Cardiac fibroblast (primary cell): ENCODE data around the gene FOLR2.

Experiments
- DNase-seq, 2 donors: peaks; one replicate each; pipeline versions ENCODE4 v3.0.0 to v3.0.0-alpha.2; 2010; ENCODE audit warnings: low read depth in 2 of 2
- H3K4me3 ChIP-seq, 2 donors: replicated peaks in 1 of 2; 1 replicate in 1 of 2; 2 replicates in 1 of 2; pipeline ENCODE4 v1.5.1; 2011; ENCODE audit warnings: low read depth in 2 of 2, low read length in 2 of 2, mild to moderate bottlenecking in 2 of 2, moderate library complexity in 1 of 2
- TF ChIP-seq, protein P1 (sequence below): IDR thresholded peaks from one replicate; pipeline ENCODE4 v1.5.1; 2011; ENCODE audit warnings: low read depth, mild to moderate bottlenecking, low read length, inconsistent platforms

The FOLR2 gene

DNA sequence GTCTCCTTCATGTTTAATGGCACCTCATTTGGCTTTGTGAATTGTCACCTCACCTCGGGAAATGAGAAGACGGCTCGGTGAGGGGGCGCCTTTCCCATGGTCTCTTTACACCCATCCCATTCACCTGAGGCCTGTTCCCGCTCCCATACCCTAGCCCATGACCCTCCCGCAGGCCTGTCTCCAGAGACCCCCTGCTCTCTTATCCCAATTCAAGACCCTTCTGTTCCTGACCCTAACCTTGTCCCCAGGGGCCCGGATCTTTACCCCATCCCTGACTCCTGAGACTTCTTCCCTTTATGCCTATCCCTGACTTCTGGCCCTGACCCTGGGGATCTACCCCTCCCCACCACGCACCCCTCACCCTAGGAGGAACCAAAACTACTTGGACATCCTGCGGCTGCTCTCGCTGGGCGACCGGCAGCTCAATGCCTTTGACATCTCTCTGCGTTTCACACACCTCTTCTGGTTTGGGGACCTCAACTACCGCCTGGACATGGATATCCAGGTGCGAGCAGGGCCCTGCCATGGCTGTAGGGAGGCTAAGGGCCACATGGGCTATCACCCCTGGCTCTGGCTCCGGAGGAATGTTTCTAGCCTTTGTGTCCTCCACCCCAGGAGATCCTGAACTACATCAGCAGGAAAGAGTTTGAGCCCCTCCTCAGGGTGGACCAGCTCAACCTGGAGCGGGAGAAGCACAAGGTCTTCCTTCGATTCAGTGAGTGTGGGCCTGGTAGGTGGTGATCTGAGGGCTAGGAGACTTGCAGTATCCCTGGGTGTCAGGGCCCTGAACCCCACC is 15.9 kb downstream of the FOLR2 start:
- no peak overlapping the region for H3K4me3 ChIP-seq
- TF ChIP-seq, protein P1, sequence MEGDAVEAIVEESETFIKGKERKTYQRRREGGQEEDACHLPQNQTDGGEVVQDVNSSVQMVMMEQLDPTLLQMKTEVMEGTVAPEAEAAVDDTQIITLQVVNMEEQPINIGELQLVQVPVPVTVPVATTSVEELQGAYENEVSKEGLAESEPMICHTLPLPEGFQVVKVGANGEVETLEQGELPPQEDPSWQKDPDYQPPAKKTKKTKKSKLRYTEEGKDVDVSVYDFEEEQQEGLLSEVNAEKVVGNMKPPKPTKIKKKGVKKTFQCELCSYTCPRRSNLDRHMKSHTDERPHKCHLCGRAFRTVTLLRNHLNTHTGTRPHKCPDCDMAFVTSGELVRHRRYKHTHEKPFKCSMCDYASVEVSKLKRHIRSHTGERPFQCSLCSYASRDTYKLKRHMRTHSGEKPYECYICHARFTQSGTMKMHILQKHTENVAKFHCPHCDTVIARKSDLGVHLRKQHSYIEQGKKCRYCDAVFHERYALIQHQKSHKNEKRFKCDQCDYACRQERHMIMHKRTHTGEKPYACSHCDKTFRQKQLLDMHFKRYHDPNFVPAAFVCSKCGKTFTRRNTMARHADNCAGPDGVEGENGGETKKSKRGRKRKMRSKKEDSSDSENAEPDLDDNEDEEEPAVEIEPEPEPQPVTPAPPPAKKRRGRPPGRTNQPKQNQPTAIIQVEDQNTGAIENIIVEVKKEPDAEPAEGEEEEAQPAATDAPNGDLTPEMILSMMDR: no peak
- no peak for DNase-seq

DNA sequence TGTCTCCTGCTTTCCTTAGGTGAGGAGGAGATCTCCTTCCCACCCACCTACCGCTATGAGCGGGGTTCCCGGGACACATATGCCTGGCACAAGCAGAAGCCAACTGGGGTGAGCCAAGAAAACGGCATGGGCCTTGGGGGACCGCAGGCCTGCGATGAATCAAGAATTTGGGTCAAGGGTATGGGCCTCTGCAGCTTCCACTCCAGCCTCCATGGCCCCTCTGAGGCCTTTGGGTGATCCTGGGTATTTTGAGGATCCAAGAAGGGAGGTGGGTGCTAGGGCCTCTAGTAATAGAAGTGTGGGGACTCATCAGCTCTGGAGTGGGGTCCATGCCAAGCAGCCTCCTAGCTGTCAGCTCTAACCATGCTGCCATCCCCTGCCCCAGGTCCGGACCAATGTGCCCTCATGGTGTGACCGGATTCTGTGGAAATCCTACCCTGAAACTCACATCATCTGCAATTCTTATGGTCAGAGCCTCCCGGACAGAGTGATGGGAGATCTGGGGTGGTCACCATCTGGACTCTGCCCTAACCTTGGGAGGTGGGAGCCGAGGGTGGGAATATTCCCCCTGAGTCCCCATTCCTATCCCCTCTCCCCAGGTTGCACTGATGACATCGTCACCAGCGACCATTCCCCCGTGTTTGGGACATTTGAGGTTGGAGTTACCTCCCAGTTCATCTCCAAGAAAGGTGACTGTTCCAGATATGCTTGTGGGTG is 16.6 kb downstream of the FOLR2 start:
- no peak for DNase-seq
- TF ChIP-seq, protein P1: no peak
- H3K4me3 ChIP-seq: no peak overlapping the region

DNA sequence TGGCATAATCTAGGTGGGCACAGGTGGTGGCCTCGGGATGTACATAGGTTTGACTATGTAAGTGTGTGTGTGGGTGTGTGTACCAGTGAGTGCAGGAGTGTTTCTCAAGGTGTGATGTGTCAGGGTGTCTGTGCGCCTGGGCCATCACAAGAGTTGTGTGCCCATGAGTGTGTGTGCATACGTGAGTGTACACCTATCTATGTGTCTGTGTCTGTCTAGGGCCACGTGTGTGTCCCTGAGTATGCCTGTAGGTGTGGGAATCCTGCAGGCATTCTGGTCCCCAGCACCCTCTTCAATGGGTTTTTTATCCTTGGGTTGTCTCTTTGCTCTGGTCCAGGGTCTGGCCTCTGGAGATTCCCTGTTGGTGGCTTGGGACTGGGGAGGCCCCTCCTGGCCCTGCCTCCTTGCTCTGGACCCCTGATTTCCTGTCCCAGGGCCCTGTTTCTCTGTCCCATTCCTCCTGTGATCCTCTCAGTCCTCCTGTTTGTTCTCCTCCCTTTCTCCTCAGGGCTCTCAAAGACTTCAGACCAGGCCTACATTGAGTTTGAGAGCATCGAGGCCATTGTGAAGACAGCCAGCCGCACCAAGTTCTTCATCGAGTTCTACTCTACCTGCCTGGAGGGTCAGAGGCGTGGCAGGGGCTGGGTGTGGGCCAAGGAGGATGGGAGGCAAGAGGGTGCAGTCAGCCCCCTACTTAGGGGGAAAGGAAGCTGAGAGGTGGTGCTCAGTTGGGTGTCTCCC is 17.3 kb downstream of the FOLR2 start:
- no peak for DNase-seq
- no peak overlapping the region for H3K4me3 ChIP-seq
- TF ChIP-seq, protein P1: no peak

DNA sequence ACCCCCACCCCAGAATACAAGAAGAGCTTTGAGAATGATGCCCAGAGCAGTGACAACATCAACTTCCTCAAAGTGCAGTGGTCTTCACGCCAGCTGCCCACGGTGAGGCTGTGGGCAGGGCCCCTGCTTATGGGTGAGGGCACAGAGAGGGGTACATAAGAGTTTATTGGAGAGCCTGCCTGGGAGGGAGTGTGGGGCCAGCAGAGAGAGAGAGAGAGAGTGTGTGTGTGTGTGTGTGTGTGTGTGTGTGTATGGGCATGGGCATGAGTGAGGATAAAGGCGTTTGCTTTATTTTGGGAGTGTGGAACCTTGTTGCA is 17.9 kb downstream of the FOLR2 start:
- no peak overlapping the region for H3K4me3 ChIP-seq
- TF ChIP-seq, protein P1: no peak

DNA sequence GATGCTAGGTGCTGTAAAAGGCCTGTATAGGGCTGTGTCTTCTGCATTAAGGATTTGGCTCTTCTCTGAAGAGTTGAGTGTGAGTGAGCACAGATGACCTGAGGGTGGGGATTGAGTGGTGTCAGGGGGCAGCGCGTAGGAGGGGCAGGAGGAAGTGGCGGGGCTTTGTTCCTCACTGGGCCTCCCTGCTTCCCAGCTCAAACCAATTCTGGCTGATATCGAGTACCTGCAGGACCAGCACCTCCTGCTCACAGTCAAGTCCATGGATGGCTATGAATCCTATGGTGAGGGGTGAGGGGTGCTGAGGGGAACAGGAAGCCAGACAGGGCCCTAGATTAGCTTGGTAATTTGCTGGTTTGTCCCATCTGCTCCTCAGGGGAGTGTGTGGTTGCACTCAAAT is 18.3 kb downstream of the FOLR2 start:
- DNase-seq: no peak
- TF ChIP-seq, protein P1: no peak
- no peak overlapping the region for H3K4me3 ChIP-seq

More for the DNA sequence above, 17.9 kb downstream of the FOLR2 start:
- DNase-seq: no peak

DNA sequence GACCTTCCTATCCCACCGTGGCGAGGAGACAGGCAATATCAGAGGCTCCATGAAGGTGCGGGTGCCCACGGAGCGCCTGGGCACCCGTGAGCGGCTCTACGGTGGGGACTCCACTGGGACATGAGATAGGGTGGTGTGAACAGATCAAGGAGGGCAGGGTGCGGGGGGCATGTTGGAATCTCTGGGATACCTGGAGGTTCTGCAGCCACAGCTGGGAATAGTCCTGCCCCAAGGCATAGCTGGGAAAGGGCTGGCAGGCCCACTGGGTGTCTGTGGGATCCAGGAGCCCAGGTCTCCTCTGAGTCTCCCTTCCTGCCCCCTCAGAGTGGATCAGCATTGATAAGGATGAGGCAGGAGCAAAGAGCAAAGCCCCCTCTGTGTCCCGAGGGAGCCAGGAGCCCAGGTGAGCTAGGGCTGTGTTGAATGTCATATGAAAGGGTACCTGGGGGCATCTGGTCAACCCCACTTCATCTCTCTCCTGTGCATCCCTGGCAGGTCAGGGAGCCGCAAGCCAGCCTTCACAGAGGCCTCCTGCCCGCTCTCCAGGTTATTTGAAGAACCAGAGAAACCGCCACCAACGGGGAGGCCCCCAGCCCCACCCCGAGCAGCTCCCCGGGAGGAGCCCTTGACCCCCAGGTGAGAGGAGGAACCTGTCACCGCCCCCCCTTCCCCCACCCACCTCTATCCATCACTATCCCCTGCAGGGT is 18.9 kb downstream of the FOLR2 start:
- TF ChIP-seq, protein P1: no peak
- no peak overlapping the region for H3K4me3 ChIP-seq
- no peak for DNase-seq
